Left lung (tissue), 10 donors: ENCODE data around the gene ANXA6. TPM values are rescaled to one million over a fixed set of nuclear protein-coding genes. Genes with fewer than 3 reads are reported as not detected.

Experiments
- ATAC-seq: fragments of 200-7000 bp; cut with Tn5 transposase; one replicate; pipeline ENCODE4 v1.9.1; 2020; ENCODE audit warnings: moderate library complexity
- DNase-seq, 4 donors: peaks; one replicate each; pipeline ENCODE4 v3.0.0-alpha.2; 2013 to 2020
- H3K27ac ChIP-seq, 2 donors: fragments of 200-600 bp; sonication (generic) in 1 of 2; one replicate each; pipeline versions ENCODE4 v1.5.0 to v1.8.0; 2020 to 2021
- H3K27me3 ChIP-seq, 2 donors: fragments of 200-600 bp; sonication (generic) in 1 of 2; one replicate each; pipeline versions ENCODE4 v1.5.0 to v1.8.0; 2020 to 2021
- H3K36me3 ChIP-seq, 2 donors: fragments of 200-600 bp; sonication (generic) in 1 of 2; one replicate each; pipeline versions ENCODE4 v1.5.0 to v1.8.0; 2020 to 2021
- H3K4me1 ChIP-seq, 2 donors: fragments of 200-600 bp; one replicate each; pipeline ENCODE4 v1.8.0; 2021
- H3K4me3 ChIP-seq, 2 donors: fragments of 200-600 bp; sonication (generic) in 1 of 2; one replicate each; pipeline versions ENCODE4 v1.5.0 to v1.8.0; 2020 to 2021; ENCODE audit warnings: mild to moderate bottlenecking in 1 of 2
- H3K9me3 ChIP-seq, 2 donors: fragments of 200-600 bp; sonication (generic) in 1 of 2; one replicate each; pipeline versions ENCODE4 v1.5.0 to v1.8.0; 2020 to 2021
- CTCF ChIP-seq, 2 donors: fragments of 200-600 bp; sonication (generic) in 1 of 2; IDR thresholded peaks; one replicate each; pipeline versions ENCODE4 v1.5.0 to v1.8.0; 2021; ENCODE audit warnings: antibody characterized with exemption in 2 of 2
- intact Hi-C, 2 donors: fragments of 100-400 bp; cut with DNase I; formaldehyde crosslinking; loops; one replicate each; pipeline versions ENCODE4 v1.11.2 to v1.14.2; 2022
- polyA plus RNA-seq, 6 donors: library from polyadenylated mRNA; unstranded; fragments of 120-200 nt; gene quantifications; one replicate each; pipeline ENCODE4 v1.2.1, GENCODE V29; 2013; ENCODE audit not compliant: insufficient read length in 6 of 6
- total RNA-seq, 2 donors: library from RNA; stranded (reverse); fragmentation: NEBNext Ultra II Directional; extraction: Animal tissue kit (Norgen Biotek cat#: 25700); gene quantifications; one replicate each; pipeline ENCODE4 v1.2.1, GENCODE V29; 2021
- donor health status: DM: no; HTN: yes; CAD: no.
- donor health status: DM: no; HTN: no; CAD: no.

Gene ANXA6
- total and polyA plus RNA-seq, 8 donors, result 188 to 303 (median 291) TPM

DNA sequence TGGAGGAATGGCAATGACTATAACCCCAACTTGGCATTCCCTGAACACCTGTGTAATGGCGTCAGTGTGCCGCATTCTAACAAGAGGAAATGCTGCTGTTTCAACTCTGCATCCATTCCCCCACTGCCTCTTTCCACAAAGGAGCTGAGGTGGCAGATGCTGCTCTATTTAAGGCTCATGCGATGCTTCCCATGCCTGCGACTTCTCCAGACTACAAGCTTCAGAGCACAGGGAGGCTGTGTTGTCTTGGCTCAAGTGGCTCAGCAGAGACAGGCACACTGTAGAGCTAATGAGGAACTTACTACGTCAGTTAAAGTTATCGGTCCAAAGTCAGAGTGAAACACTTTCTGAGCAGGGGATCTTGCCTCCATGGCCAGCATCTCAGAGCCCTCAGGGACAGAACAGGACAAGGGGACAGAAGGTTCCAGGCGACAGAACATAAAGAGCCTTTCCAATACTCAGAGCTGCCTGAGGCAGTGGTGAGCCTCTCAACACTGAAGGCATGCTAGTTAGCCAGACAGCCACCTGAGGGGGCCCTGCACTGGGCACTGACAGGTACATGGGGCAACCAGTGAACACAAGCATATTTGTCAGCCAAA lies 98.6 kb downstream of the ANXA6 start:
- TF ChIP-seq CTCF (IDR thresholded peaks at IDR 0.05), result no peak
- intact Hi-C loops, result loop anchor here in 1 of 2 donors (10.0 kb wide), 1 partner anchor 56 kb away; no protein-coding TSS in a partner anchor
- ATAC-seq (no peak), DNase-seq (peak in 1 of 4 donors; percentile 32)
- H3K27ac ChIP-seq, result peak overlapping the region; percentile 53 to 84
- peaks cover 0 to 93% of the 10 kb centered on the region in 2 donors for H3K36me3 ChIP-seq
- peaks cover 28 to 98% of the 10 kb centered on the region in 2 donors for H3K4me1 ChIP-seq
- H3K4me3 ChIP-seq, result no peak overlapping the region
- no peaks in the 10 kb centered on the region for H3K9me3 ChIP-seq
- H3K27me3 ChIP-seq, result no peaks in the 10 kb centered on the region

GRCh38 chr5:151058301-151058700 lies 99.3 kb downstream of the ANXA6 start:
- Histone ChIP-seq H3K9me3 (no peaks in the 10 kb centered on the region), H3K4me1 (peaks cover 22 to 98% of the 10 kb centered on the region in 2 donors), H3K4me3 (no peak overlapping the region), H3K27ac (peak overlapping the region in 1 of 2 donors; percentile 84), H3K27me3 (no peaks in the 10 kb centered on the region), H3K36me3 (peaks cover 0 to 97% of the 10 kb centered on the region in 2 donors)
- TF ChIP-seq CTCF (IDR thresholded peaks at IDR 0.05), result no peak
- no peak for ATAC-seq
- intact Hi-C loops, result loop anchor here in 1 of 2 donors (10.0 kb wide), 1 partner anchor 56 kb away; no protein-coding TSS in a partner anchor
- no peak for DNase-seq

GRCh38 chr5:151056379-151057325 lies 100.9 kb downstream of the ANXA6 start:
- Histone ChIP-seq H3K4me3 (peak overlapping the region in 1 of 2 donors; percentile 11), H3K27me3 (no peaks in the 10 kb centered on the region), H3K36me3 (peaks cover 0 to 97% of the 10 kb centered on the region in 2 donors), H3K4me1 (peaks cover 17 to 98% of the 10 kb centered on the region in 2 donors), H3K27ac (peak overlapping the region in 1 of 2 donors; percentile 72), H3K9me3 (no peaks in the 10 kb centered on the region)
- TF ChIP-seq CTCF (IDR thresholded peaks at IDR 0.05), result no peak
- no peak for ATAC-seq
- DNase-seq, result peak in 2 of 4 donors; percentile 42 to 87
- intact Hi-C loops, result loop anchor here in 1 of 2 donors (10.0 kb wide), 1 partner anchor 58 kb away; no protein-coding TSS in a partner anchor

GRCh38 chr5:151055336-151055735 lies 102.2 kb downstream of the ANXA6 start:
- H3K27ac ChIP-seq, result peak overlapping the region in 1 of 2 donors; percentile 72
- intact Hi-C loops, result loop anchor here in 1 of 2 donors (10.0 kb wide), 1 partner anchor 59 kb away; no protein-coding TSS in a partner anchor
- no peak for TF ChIP-seq CTCF (IDR thresholded peaks at IDR 0.05)
- ATAC-seq (no peak), DNase-seq (no peak)
- peaks cover 9 to 90% of the 10 kb centered on the region in 2 donors for H3K4me1 ChIP-seq
- peaks cover 0 to 97% of the 10 kb centered on the region in 2 donors for H3K36me3 ChIP-seq
- no peak overlapping the region for H3K4me3 ChIP-seq
- H3K9me3 ChIP-seq, result no peaks in the 10 kb centered on the region
- H3K27me3 ChIP-seq, result no peaks in the 10 kb centered on the region
